DMS 273 treated with DMSO at 0.1 percent for 48 hours (cell line): ENCODE results near the gene TRABD2B.

ENCODE experiments used
- DNase-seq: peaks from one replicate; lab custom pipeline; 2025; lab: John Stamatoyannopoulos, UW

Gene TRABD2B

DNA sequence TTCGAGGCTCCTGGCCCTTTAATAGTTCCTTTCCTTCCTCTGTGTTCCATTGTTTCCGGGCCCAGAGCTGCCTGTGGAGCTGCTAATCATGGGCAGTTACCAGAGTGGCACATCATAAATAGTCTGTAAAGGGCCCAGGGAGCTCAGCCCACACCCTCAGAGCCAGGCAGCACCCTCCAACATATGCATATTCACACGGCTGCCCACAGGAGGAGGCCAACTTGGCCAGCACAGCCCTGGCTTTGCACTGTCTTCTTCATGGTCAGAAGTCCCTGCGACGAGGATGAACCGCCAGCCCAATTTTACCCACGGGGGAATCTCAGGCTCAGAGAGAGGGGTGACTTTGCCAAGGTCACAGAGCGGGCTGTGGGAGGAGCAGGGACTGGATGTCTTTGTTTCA is 172.5 kb downstream of the TRABD2B start:
- no peak for DNase-seq

DNA sequence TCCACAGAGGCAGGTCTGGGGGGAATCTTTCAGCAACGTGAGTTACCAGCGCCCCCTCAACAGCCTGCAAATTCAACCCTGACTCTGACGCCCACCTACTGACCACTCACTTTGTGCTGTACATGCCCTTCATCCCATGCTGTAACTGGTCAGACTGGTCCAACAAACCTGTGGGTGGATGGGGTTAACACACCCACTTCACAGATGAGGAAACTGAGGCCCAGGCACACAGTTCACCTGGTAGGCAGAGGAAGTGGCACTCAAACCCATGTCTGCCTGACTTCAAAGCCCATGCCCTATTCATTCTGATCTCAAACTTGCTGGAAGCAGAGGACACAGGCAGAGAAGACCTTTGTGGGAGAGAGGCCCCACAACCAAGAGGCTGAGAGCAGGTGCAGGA is 172.9 kb downstream of the TRABD2B start:
- no peak for DNase-seq

GRCh38 chr1:47823040-47823808 is 174.0 kb downstream of the TRABD2B start:
- no peak for DNase-seq

DNA sequence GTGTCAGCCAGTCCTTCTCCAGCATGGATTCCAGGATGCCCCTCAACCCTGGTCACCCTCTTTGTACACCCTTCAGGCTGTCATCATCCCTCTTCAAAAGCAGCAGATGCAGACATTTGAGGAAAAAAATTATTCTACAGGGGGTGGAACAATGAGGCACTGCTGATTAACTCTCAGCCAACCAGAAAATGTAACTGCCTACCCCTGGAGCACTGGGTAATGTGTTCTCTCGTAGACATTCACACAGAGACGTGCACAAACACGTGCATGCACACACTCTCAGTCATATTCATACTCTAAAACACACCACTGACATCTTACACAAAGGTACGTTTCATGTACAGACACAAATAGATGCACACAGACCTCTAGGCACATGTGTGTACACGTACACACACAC is 175.4 kb downstream of the TRABD2B start:
- DNase-seq, result no peak

- no peak for DNase-seq
Measured at GRCh38 chr1:47819574-47819888, 177.7 kb downstream of the TRABD2B start.

- no peak for DNase-seq
Measured at GRCh38 chr1:47818682-47819573, 178.3 kb downstream of the TRABD2B start.

- DNase-seq, result no peak
Measured at GRCh38 chr1:47817861-47818260, 179.3 kb downstream of the TRABD2B start.

GRCh38 chr1:47816325-47817071 is 180.7 kb downstream of the TRABD2B start:
- no peak for DNase-seq

GRCh38 chr1:47814612-47815395 is 182.4 kb downstream of the TRABD2B start:
- DNase-seq, result no peak

- DNase-seq, result no peak
Measured at GRCh38 chr1:47813970-47814369, 183.2 kb downstream of the TRABD2B start.

- DNase-seq, result no peak
Measured at GRCh38 chr1:47812904-47813514, 184.2 kb downstream of the TRABD2B start.

DNA sequence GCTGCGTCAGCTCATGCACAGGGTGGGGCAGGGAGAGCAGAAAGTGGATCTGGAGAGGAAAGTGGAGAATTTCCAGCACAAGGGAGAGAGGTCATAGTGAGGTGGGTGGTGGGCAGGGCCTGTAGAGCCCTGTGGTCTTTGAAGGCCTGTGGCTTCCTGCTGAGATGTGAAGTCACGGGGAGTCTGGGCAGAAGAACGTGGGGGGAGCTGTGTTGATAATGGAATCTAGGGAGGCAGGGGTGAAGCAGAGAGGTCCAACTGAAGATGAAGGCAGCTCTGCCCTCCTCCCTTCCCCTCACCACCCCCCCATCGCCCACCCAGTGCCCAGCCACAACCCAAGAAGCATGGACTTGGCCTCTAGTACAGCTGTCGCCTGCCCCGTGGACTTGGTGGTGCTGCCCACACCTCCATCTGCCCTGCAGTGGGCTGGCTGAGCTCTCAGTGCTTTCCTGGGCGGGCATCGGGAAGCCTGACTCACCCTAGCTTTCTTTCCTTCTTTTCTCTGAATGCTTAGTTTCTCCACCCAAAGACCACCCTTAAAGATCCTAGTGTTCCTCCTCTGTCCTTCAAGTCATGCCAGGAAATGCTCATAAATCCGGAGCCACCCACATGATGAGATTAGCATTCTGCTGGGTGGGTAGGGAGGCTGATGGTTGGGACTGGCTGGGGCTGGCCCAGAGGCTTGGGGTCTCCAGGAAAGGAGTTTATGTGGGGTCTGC is 186.1 kb downstream of the TRABD2B start:
- no peak for DNase-seq

GRCh38 chr1:47809301-47810084 is 187.7 kb downstream of the TRABD2B start:
- no peak for DNase-seq

GRCh38 chr1:47808612-47809011 is 188.6 kb downstream of the TRABD2B start:
- DNase-seq, result no peak

DNA sequence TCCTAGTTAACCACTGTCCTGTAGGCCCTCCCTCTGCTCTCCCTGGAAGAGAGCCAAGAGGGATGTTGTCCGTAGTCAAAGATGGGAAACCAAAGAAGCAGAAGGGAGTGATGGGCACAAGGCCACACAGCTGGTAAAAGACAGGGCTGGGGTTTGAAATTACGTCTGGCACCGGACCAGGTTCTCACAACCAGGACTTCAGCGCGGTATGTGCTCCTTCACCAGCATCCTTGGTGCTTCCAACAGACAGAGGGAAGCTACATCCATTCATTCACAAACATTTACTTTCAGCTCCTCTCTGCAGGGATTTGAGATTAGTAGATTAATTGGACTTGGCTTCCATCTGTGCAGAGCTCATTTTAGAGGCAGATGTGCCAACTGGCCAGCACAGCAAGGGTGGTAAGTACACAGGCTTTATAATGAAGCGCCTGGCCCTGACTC is 191.2 kb downstream of the TRABD2B start:
- peak; percentile 98 for DNase-seq

DNA sequence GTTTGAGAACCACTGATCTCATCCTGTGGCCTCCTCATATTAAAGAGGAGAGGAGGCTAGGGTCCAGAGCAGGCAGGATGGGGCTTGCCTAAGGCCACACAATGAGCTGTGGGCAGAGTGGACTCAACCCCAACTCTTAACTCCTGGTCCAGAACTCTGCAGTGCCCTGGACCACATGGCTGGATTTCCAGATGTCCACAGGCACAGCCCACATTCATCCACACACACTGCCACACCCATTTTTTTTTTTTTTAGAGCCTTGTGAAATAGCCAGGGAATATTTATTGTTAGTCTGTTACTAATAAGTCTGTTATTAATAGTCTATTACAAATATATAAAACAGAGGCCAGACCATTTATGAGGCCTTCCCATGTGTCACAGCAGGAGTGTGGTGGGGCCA is 192.2 kb downstream of the TRABD2B start:
- DNase-seq, result no peak

- DNase-seq, result peak; percentile 82
Measured at GRCh38 chr1:47803815-47804501, 193.2 kb downstream of the TRABD2B start.

DNA sequence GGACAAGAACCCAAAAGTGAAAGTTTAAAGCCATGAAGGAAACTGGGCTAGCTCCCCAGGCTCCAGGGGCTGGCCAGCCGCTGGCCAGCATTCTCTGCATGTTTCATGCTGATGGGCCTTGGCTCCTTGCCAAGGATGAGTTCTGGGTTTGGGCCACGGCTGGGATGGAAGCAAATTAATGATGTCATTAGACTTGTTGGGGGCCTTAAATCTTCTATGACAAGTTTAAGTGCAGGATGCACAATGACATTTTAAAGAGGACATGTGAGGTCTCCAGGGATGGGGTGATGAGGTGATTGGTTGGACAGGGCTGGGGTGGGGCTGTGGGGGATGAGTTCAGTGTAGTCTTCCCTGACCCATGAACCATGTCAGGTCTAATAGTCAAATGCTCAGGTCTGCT is 199.6 kb downstream of the TRABD2B start:
- no peak for DNase-seq

- DNase-seq, result no peak
Measured at GRCh38 chr1:47796626-47797025, 200.6 kb downstream of the TRABD2B start.
